Adrenal gland (tissue), 12 donors: ENCODE data around the gene CEND1. TPM values are rescaled to one million over a fixed set of nuclear protein-coding genes. Genes with fewer than 3 reads are reported as not detected.

ENCODE experiments used
- DNase-seq, 7 donors: peaks; one replicate each; pipeline ENCODE4 v3.0.0-alpha.2; 2019 to 2020
- H3K27ac ChIP-seq, 5 donors: fragments of 200-600 bp; sonication (generic) in 4 of 5; 1 replicate in 3 of 5; 2 replicates in 2 of 5; pipeline versions ENCODE4 v1.5.1 to v1.8.0; 2016 to 2020; ENCODE audit warnings: mild to moderate bottlenecking in 1 of 5
- H3K27me3 ChIP-seq: fragments of 200-600 bp; 2 replicates; pipeline ENCODE4 v1.8.0; 2021
- H3K36me3 ChIP-seq, 2 donors: fragments of 200-600 bp; replicated peaks in 1 of 2; 1 replicate in 1 of 2; 2 replicates in 1 of 2; pipeline versions ENCODE4 v1.5.1 to v1.8.0; 2018 to 2022
- H3K4me1 ChIP-seq, 2 donors: fragments of 200-600 bp; replicated peaks in 1 of 2; 1 replicate in 1 of 2; 2 replicates in 1 of 2; pipeline versions ENCODE4 v1.5.1 to v1.8.0; 2018 to 2021
- H3K4me3 ChIP-seq, 4 donors: fragments of 200-600 bp; sonication (generic) in 3 of 4; one replicate each; pipeline ENCODE4 v1.5.1; 2016 to 2018
- H3K9me3 ChIP-seq, 3 donors: fragments of 200-600 bp; sonication (generic) in 1 of 3; replicated peaks in 1 of 3; 1 replicate in 2 of 3; 2 replicates in 1 of 3; pipeline versions ENCODE4 v1.5.1 to v1.8.0; 2016 to 2021
- CTCF ChIP-seq, 6 experiments: fragments of 450-650 bp in 4 of 6; fragments of 200-600 bp in 2 of 6; sonication (generic) in 1 of 6; IDR thresholded peaks; 1 replicate in 5 of 6; 2 replicates in 1 of 6; pipeline versions ENCODE4 v1.5.1 to v1.8.0; 2016 to 2021; ENCODE audit warnings: antibody characterized with exemption in 6 of 6, mild to moderate bottlenecking in 2 of 6, moderate library complexity in 1 of 6
- POLR2A ChIP-seq, 2 donors: fragments of 450-650 bp; IDR thresholded peaks; one replicate each; pipeline ENCODE4 v1.6.1; 2017; ENCODE audit warnings: antibody characterized with exemption in 2 of 2, mild to moderate bottlenecking in 2 of 2, moderate library complexity in 1 of 2
- WGBS, 4 donors: extraction: QIAGEN DNeasy Blood & Tissue Kit in 2 of 4; methylation state at CpG; one replicate each; pipeline versions ENCODE4 v1.1.5 to v1.1.7; 2013 to 2017; 5-methylcytosine and 5-hydroxymethylcytosine counted together
- intact Hi-C, 2 donors: fragments of 100-400 bp; cut with DNase I; formaldehyde crosslinking; loops; one replicate each; pipeline versions ENCODE4 v1.14.1 to v1.15.0; 2022 to 2023
- polyA plus RNA-seq, 3 donors: library from polyadenylated mRNA; stranded (reverse); fragments of 200-250 nt in 2 of 3; fragments of 350-450 nt in 1 of 3; fragmentation: Illumina TruSeq in 1 of 3; extraction: RNeasy Lipid Tissue Mini Kit (QIAGEN cat#74804) in 1 of 3; gene quantifications; one replicate each; pipeline ENCODE4 v1.2.3, GENCODE V29; 2013 to 2014
- total RNA-seq, 9 donors: library from RNA; depleted of rRNA in 4 of 9; stranded (reverse); fragments of >200 nt in 4 of 9; fragments of 120-200 nt in 1 of 9; fragmentation: NEBNext Ultra II Directional in 1 of 9; extraction: Animal tissue kit (Norgen Biotek cat#: 25700) in 1 of 9; gene quantifications; one replicate each; pipeline versions ENCODE4 v1.1.0 to v1.2.4, GENCODE V29; 2013 to 2023
- donor health status: healthy with polysubstance abuse.
- donor health status: Bipolar disorder and iron deficiency.
- donor health status: DM: yes; HTN: yes; CAD: no.
- donor health status: DM: no; HTN: no; CAD: no.
- donor health status: DM: no; HTN: no; CAD: no.
- donor health status: DM: yes; HTN: yes; CAD: no.

Gene CEND1
- total and polyA plus RNA-seq, 12 donors, result 0.42 to 14.5 (median 3.0) TPM; not detected in 4

DNA sequence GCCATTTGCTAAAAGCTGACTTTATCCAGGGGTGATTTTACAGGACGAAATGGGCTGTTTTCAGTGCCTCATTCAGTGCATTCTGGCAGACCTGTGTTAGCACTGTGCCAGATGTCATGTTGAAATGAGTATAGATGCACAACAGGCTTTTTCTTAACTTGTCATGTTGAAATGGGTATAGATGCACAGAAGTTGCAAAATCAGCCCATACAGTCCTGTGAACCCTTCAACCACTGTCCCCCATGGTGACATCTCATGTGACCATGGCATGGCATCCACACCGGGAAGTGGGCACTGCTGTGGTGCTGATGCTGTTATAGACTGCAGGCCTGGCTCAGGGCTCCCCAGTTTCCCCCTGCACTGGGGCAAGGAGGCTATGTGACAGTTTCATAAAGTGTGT, 40.2 kb downstream of the CEND1 start:
- H3K4me3 ChIP-seq, result no peak overlapping the region
- peaks cover 20 to 25% of the 10 kb centered on the region in 2 donors for H3K4me1 ChIP-seq
- H3K36me3 ChIP-seq, result no peaks in the 10 kb centered on the region
- H3K27me3 ChIP-seq, result no peaks in the 10 kb centered on the region
- intact Hi-C loops, result no loop called here
- TF ChIP-seq CTCF (IDR thresholded peaks at IDR 0.05), result no peak
- TF ChIP-seq POLR2A (IDR thresholded peaks at IDR 0.05), result no peak
- H3K9me3 ChIP-seq, result no peaks in the 10 kb centered on the region
- no peak overlapping the region for H3K27ac ChIP-seq
- WGBS, 4 donors, result 57 to 76% (median 64%) methylated on average over 2 of the region's 2 CpGs
- DNase-seq, result no peak

- DNase-seq, result peak in 2 of 7 donors; percentile 22 to 37
- intact Hi-C loops, result no loop called here
- H3K27me3 ChIP-seq, result no peaks in the 10 kb centered on the region
- 13 to 45% (median 21%) methylated on average over 6 to 18 of the region's 18 CpGs for WGBS, 4 donors
- no peaks in the 10 kb centered on the region for H3K9me3 ChIP-seq
- TF ChIP-seq CTCF (IDR thresholded peaks at IDR 0.05), result no peak
- no peak for TF ChIP-seq POLR2A (IDR thresholded peaks at IDR 0.05)
- peak overlapping the region in 2 of 5 donors; percentile 79 to 87 for H3K27ac ChIP-seq
- H3K4me1 ChIP-seq, result peaks cover 20 to 25% of the 10 kb centered on the region in 2 donors
- no peaks in the 10 kb centered on the region for H3K36me3 ChIP-seq
- H3K4me3 ChIP-seq, result peak overlapping the region; percentile 35 to 90 (median 72)
Measured at GRCh38 chr11:748007-748359, 41.9 kb downstream of the CEND1 start.

DNA sequence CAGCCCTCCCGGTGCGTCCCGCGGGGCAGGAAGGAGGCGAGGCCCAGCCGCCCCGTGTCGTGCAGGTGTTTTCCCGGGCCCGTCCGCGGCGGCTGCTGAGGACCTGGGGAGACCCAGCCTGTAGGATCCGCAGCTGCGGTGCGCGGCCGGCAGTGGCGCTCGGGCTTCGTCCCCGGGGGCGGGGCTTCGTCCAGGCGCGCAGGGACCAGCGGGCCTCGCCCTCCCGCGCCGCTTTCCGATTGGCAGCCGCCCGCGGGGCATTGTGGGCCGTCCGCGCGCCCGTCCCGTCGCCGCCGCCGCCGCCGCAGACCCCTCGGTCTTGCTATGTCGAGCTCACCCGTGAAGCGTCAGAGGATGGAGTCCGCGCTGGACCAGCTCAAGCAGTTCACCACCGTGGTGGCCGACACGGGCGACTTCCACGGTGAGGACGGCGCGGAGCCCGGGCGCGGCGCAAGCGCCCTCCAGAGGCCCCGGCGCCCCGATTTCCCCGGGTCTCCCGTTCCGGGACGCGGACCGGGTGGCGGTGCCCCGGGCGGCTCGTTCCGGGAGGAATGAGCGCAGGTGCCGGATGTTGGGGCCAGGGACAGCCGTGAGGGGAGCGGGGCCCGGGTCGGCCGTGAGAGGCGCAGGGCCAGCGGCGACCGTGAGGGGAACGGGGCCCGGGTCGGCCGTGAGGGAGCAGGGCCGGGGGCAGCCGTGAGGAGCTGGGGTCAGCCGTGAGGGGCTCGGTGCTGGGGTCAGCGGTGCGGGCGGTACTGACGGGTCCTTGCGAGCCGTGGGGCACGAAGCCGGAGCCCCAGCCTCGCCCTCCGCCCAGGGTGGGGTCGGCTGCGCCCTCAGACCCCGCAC, 42.5 kb downstream of the CEND1 start, which contains the start of gene TALDO1:
TALDO1 (plus strand) TSS at position 307 of the 849 bp plus-strand sequence; CDS start at position 325, 18 bp downstream.
- Histone ChIP-seq H3K36me3 (no peaks in the 10 kb centered on the region), H3K27me3 (no peaks in the 10 kb centered on the region), H3K9me3 (no peaks in the 10 kb centered on the region), H3K27ac (peak within 1 kb of the TSS in 4 of 5 donors; percentile 56 to 87 (median 76)), H3K4me3 (peak within 1 kb of the TSS; percentile 35 to 90 (median 72)), H3K4me1 (peaks cover 20 to 25% of the 10 kb centered on the region in 2 donors)
- TF ChIP-seq CTCF (IDR thresholded peaks at IDR 0.05) (peak in 4 of 6 experiments; percentile 7 to 34 (median 18)), POLR2A (IDR thresholded peaks at IDR 0.05) (peak; percentile 36 to 73)
- DNase-seq, result peak; percentile 88 to 94 (median 91)
- intact Hi-C loops, result no loop called here
- WGBS, 4 donors, result 0 to 4% (median 1%) methylated on average over 5 to 112 of the region's 112 CpGs

DNA sequence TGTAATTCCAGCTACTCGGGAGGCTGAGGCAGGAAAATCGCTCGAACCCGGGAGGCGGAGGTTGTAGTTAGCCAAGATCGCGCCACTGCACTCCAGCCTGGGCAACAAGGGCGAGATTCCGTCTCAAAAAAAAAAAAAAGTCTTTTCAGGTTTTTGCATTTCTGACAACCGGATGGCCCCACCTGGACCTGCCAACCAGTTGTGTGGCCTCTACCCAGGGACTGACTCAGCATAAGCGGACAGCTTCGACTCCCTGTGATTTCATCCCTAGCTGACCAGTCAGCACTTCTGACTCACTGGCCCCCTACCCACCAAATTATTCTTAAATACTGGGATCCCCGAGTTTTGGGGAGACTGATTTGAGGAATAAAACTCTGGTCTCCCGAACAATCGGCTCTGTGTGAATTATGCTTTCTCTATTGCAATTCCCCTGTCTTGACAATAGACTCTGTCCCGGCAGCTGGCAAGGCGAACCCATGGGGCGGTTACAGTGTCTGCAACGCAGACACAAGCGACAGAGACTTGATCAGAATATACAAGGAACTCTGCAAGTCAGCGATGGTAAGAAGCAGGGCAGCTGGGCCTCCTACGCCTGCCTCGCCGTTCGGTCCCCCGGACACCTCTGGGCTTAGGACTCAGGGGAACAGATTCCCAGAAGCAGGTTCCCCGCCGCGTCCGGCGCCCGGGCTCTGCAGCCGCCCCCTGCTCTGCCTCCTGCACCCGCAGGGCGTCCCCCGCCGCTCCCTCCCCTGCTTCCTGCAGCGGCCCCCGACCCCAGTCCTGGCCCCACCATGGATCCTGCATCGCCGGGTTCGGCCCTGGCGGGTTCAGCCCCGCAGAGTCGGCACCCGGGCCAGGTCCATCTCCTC, 43.4 kb downstream of the CEND1 start:
- peaks cover 20 to 25% of the 10 kb centered on the region in 2 donors for H3K4me1 ChIP-seq
- intact Hi-C loops, result no loop called here
- H3K36me3 ChIP-seq, result no peaks in the 10 kb centered on the region
- no peaks in the 10 kb centered on the region for H3K27me3 ChIP-seq
- 22 to 51% (median 36%) methylated on average over 19 to 46 of the region's 46 CpGs for WGBS, 4 donors
- TF ChIP-seq POLR2A (IDR thresholded peaks at IDR 0.05), result no peak
- no peak for TF ChIP-seq CTCF (IDR thresholded peaks at IDR 0.05)
- no peaks in the 10 kb centered on the region for H3K9me3 ChIP-seq
- peak overlapping the region in 4 of 5 donors; percentile 56 to 87 (median 76) for H3K27ac ChIP-seq
- H3K4me3 ChIP-seq, result peak overlapping the region in 2 of 4 donors; percentile 35 to 84
- peak in 3 of 7 donors; percentile 29 to 47 (median 45) for DNase-seq
